Left lobe of liver (tissue), 2 donors: Measurements from ENCODE around the gene GRAPL. TPM values are rescaled to one million over a fixed set of nuclear protein-coding genes. Genes with fewer than 3 reads are reported as not detected.
A peak's percentile ranks its signal among the peaks of the same experiment; 100 is the strongest.
"Not testable (repeated sequence)": the region's sequence is repeated elsewhere in the genome, so short reads cannot be mapped to it uniquely, and the experiment has no call there.

Experiments used
- ATAC-seq: fragments of 200-7000 bp; cut with Tn5 transposase; one replicate; pipeline ENCODE4 v1.9.1; 2020; ENCODE audit warnings: mild to moderate bottlenecking, moderate library complexity
- DNase-seq: peaks from one replicate; pipeline ENCODE4 v3.0.0-alpha.2; 2020; ENCODE audit warnings: low spot score
- total RNA-seq: library from RNA; stranded (reverse); gene quantifications from one replicate; pipeline ENCODE4 v1.2.1, GENCODE V29; 2021
- donor health status: DM: no; HTN: no; CAD: no; lungs with moderate emphysema.
- donor health status: DM: no; HTN: yes; CAD: no.

The GRAPL gene
- total RNA-seq, 1 donor from 2014 or later: 3.0 TPM

GRCh38 chr17:19136138-19136537 lies 8.7 kb downstream of the GRAPL start:
- ATAC-seq: peak; percentile 41
- DNase-seq: not testable (repeated sequence)

- ATAC-seq: peak; percentile 4
- DNase-seq: not testable (repeated sequence)
Observed at GRCh38 chr17:19136605-19137004, 9.2 kb downstream of the GRAPL start.

- ATAC-seq, DNase-seq: not testable (repeated sequence)
Observed at GRCh38 chr17:19137959-19138358, 10.6 kb downstream of the GRAPL start.

- ATAC-seq: peak; percentile 81
- peak; percentile 52 for DNase-seq
Observed at GRCh38 chr17:19141366-19142155, 14.2 kb downstream of the GRAPL start.

GRCh38 chr17:19142419-19142818 lies 15.0 kb downstream of the GRAPL start:
- peak; percentile 81 for DNase-seq
- ATAC-seq: peak; percentile 74

GRCh38 chr17:19143097-19143777 lies 15.8 kb downstream of the GRAPL start:
- peak; percentile 62 for ATAC-seq
- DNase-seq: not testable (repeated sequence)

- DNase-seq: peak; percentile 30
- ATAC-seq: not testable (repeated sequence)
Observed at GRCh38 chr17:19144373-19144772, 17.0 kb downstream of the GRAPL start.

GRCh38 chr17:19145471-19145870 lies 18.1 kb downstream of the GRAPL start:
- peak; percentile 48 for ATAC-seq

GRCh38 chr17:19150678-19151615 lies 23.6 kb downstream of the GRAPL start:
- DNase-seq, ATAC-seq: not testable (repeated sequence)

More at GRCh38 chr17:19145471-19145870, 18.1 kb downstream of the GRAPL start:
- not testable (repeated sequence) for DNase-seq

GRCh38 chr17:19157628-19158027 lies 30.2 kb downstream of the GRAPL start:
- not testable (repeated sequence) for ATAC-seq, DNase-seq

GRCh38 chr17:19158478-19158877 lies 31.1 kb downstream of the GRAPL start:
- not testable (repeated sequence) for ATAC-seq, DNase-seq

- ATAC-seq, DNase-seq: not testable (repeated sequence)
Observed at GRCh38 chr17:19158938-19159337, 31.5 kb downstream of the GRAPL start.

GRCh38 chr17:19161308-19162107 lies 34.1 kb downstream of the GRAPL start:
- not testable (repeated sequence) for ATAC-seq, DNase-seq

GRCh38 chr17:19162384-19163216 lies 35.2 kb downstream of the GRAPL start:
- DNase-seq: not testable (repeated sequence)
- ATAC-seq: peak; percentile 81

GRCh38 chr17:19174422-19174821 lies 47.0 kb downstream of the GRAPL start:
- peak; percentile 20 for ATAC-seq
- DNase-seq: not testable (repeated sequence)

GRCh38 chr17:19175410-19175809 lies 48.0 kb downstream of the GRAPL start:
- DNase-seq: not testable (repeated sequence)

GRCh38 chr17:19181040-19181875 lies 53.9 kb downstream of the GRAPL start:
- not testable (repeated sequence) for DNase-seq
- peak; percentile 99 for ATAC-seq

More at GRCh38 chr17:19175410-19175809, 48.0 kb downstream of the GRAPL start:
- peak; percentile 99 for ATAC-seq
